Measurements from ENCODE around the gene AFF1.

DNA sequence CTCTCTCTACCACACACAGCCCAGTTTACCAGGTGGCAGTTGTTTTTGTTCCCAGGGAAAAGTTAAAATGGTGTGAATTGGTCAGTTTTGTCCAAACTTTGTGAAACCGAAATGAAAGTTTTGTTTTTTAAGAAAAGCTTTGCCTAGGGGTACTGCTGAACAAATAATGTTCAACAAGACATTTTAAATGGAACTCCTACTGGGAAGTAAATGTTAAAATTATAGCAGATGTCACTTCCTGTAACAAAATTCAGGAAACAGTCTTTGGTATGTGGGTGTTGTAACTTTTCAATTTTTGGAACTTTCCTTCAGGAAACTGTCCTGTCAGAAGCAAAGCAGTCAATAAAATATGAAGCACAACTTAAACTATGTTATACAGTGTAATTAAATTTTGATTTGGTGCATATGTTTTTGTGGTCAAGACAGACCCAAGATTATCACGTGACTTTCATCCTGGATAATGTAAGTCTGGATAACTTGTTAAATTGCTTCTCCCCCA, 79.5 kb downstream of the AFF1 start:
- TF ChIP-seq, protein P1, sequence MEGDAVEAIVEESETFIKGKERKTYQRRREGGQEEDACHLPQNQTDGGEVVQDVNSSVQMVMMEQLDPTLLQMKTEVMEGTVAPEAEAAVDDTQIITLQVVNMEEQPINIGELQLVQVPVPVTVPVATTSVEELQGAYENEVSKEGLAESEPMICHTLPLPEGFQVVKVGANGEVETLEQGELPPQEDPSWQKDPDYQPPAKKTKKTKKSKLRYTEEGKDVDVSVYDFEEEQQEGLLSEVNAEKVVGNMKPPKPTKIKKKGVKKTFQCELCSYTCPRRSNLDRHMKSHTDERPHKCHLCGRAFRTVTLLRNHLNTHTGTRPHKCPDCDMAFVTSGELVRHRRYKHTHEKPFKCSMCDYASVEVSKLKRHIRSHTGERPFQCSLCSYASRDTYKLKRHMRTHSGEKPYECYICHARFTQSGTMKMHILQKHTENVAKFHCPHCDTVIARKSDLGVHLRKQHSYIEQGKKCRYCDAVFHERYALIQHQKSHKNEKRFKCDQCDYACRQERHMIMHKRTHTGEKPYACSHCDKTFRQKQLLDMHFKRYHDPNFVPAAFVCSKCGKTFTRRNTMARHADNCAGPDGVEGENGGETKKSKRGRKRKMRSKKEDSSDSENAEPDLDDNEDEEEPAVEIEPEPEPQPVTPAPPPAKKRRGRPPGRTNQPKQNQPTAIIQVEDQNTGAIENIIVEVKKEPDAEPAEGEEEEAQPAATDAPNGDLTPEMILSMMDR (conservative IDR thresholded peaks at IDR 0.05 in 1 of 2, IDR thresholded peaks at IDR 0.05 in 1 of 2; ENCODE audit: low read depth in 1 of 2, low read length in 2 of 2), result no peak
- TF ChIP-seq EZH2 (IDR thresholded peaks at IDR 0.05; ENCODE audit: low read length, missing control alignments), result no peak
